D341Med (cell line): ENCODE measurements around the gene CCT3.
"Not testable (repeated sequence)": the region's sequence is repeated elsewhere in the genome, so short reads cannot be mapped to it uniquely, and the experiment has no call there.

ENCODE experiments used
- DNase-seq: peaks from one replicate; pipeline ENCODE4 v3.0.0; 2012; ENCODE audit warnings: low spot score

Gene CCT3

DNA sequence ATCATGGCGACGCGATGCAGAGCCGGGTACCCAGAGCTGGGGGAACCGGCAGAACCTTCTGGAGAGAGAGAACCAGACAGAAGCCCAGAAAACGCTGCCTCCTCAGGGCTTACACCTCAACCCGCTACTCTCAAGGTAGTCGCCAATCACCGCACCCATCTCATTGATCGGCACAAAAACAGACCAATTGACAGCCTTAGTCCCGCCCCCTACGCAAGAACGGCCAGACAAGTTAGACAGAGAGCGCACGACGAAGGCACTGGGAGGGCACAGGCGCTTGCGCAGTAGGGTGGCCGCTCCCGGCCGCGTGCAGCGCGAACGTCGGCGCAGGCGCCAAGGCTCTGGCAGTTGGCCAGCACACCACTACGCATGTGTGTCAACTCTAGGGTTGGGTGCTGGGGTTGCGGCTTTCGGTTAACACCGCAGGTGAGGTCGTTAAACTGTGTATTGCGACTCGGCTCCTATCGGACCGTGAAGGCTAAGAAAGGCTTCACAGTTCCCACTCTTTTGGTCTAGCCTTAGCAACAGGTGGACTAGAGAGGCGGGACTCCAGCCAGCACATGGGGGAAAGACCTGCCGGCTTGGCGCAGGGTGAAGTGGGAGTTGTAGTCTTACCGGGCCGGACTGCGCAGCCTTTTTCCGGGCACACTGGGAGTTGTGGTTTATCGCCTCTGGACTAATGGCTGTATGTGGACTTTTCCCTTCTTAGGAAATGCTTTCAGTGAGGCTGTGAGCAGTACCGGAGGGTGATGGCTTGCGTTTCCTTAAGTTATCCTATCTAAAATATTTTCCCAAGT, at the start of gene CCT3, which contains the start of gene TSACC:
Gene CCT3, minus strand, starts transcription at position 113 of the 797 bp plus-strand sequence. Its CDS starts 108 bp downstream, at position 5.
Gene TSACC, plus strand, starts transcription at position 347 of the 797 bp plus-strand sequence. CDS start 1,232 bp downstream, outside the sequence.
- peak; percentile 99 for DNase-seq

DNA sequence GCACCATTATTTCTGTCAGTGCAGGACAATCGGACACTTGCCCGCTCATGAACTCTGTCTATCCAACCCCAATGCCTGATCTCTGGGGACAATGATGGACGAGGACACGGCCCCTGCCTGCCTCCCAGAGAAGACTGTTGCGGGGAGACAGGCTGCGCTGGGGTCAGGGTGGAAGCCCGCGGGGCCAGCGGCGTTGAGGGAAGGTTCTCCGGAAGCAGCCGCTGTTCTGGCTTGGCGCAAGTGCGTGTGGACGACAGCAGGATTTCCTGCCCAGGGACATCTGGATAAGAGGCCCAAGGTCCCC, 49.7 kb upstream of the CCT3 start:
- DNase-seq, result no peak

DNA sequence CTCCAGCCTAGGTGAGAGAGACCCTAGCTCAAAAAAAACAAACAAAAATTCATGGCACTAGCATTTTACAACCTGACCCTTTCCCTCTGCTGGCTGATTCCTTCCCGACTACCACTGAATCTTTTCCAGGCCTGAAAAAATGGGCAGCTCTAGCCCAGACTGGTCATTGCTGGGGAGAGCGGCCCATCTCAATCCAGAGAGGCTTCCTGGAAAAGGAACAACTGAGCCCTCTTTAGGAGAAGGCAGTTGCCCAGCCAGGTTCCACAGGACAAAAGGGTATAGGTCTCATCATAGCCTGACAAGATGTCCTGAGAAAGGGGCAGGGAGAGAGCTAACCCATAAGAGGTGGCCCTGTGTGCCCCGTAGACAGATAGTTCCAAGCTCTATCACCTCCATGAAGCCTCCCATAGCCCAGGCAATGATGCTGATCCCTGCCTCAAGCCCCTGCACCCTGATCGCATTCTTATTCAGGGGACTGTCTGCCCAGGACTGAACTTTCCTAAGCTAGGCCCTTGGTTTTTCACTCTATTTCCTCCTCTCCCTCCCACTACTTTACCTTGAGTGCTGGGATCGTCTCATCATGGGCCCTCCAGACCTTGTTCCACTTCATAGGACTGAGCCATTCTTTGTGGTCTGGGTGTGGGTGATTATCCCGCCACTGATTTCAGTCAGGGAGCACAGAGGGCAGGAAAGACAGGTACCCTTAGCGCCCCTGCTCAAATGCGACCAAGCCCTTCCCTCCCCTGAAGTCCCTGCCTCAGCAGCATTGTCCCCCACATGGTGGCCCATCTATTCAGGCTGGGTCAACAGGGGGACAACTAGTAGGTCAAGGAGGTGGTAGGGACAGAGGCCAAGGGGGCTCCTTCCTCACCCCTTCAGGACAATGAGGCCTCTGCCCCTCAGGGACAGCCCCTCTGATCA, 49.1 kb upstream of the CCT3 start:
- no peak for DNase-seq

DNA sequence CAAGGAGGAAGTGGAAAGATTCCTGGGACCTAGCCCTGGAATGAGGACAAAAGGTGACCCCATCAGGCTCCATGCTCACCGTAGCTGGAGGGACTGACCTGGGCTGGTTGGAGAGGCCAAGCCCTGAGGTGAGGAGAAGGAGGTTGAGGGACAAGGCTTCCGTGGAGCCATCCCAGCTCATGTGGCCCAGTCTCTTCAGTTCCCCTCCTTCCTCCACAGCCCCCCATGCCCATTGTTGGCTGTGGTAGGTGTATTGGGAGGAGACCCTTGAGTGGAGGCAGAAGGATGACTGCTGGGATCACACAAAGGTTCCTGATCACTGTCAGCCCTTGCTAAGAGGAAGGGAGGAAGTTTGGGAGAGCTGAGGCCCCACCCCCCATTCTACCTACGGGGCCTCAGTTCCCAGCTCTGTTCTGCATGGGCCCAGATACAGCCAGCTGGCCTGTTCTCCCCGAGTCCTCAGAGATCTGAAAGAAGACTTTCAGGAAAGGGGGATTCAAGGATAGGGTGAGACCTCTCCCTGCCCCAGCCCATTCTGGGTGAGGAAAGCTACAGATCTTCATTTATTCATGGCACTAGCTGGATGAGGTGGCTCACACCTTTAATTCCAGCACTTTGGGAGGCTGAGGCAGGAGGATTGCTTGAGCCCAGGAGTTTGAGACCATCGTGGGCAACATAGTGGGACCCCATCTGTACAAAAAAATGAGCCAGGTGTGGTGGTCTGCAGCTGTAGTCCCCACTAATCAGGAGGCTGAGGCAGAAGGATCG, 48.2 kb upstream of the CCT3 start:
- DNase-seq, result no peak

DNA sequence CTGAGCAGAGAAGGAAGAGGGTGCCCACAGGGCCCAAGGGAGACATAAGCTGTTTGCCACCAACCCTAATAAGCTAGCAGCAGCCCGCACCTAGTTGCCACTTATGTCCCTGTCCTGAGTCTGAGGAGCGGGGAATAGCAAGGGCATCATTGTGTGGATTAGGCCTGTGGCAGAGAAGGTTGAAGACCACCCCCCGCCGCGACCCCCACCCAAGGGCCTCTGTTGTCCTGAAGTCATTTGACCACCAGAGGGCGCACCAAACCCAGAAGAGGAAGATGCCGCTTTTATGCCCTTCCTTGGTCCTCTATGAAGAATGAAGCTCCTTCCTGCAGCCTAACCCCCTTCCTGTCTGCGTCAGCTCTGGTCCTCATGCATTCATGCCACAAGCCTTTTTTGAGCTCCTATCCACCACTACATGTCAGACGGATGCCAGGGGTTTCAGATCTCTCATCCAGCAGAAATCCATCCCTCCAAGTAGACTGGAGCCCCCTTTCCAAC, 47.5 kb upstream of the CCT3 start:
- peak; percentile 85 for DNase-seq

DNA sequence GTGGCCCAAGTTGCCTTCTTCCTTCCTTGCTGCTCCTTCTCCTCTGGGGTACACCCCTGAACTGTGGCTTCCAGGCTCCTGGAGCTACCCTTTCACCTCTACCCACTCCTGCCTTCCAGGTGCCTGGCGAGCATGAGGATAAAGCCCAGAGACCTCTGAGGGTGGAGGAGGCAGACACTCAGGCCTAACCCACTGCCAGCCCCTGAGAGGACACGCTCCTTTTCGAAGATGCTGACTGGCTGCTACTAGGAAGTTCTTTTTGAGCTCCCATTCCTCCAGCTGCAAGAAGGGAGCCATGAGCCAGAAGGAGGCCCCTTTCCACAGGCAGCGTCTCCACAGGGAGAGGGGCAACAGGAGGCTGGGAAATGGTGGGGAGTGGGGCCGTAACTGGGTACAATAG, 46.6 kb upstream of the CCT3 start:
- no peak for DNase-seq

DNA sequence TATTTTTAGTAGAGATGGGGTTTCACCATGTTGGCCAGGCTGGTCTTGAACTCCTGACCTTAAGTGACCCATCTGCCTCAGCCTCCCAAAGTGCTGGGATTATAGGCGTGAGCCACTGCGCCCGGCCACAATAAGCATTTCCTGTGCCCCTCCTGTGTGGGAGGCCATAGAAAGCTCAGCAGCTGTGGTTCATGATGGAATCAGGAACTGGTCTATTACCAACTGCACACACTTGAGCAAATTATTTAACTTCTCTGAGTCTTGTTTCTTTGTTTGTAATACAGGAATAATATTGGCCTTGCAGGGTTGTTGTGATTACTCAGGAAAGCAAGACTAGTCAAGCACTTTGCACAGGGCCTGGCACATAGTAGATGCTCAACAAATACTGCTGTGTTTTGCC, 45.9 kb upstream of the CCT3 start:
- DNase-seq, result no peak

DNA sequence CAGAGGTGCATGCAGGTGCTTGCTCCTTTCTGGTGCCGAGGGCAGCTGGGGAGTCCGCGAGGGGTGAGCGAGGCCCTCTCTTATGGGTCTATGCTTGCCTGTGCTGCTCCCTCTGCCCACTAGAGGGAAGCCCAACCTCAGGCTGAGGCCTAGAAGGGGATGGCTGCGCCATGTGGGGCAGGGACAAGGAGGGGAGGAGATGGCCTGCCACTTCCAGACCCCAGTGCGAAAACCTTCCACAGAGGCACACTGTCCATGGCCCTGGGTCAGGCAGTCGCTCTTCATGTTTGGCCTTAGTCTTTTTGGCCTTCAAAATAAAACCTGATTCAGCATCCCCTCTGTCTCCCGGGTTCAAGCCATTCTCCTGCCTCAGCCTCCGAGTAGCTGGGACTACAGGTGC, 44.9 kb upstream of the CCT3 start:
- DNase-seq, result peak; percentile 94

DNA sequence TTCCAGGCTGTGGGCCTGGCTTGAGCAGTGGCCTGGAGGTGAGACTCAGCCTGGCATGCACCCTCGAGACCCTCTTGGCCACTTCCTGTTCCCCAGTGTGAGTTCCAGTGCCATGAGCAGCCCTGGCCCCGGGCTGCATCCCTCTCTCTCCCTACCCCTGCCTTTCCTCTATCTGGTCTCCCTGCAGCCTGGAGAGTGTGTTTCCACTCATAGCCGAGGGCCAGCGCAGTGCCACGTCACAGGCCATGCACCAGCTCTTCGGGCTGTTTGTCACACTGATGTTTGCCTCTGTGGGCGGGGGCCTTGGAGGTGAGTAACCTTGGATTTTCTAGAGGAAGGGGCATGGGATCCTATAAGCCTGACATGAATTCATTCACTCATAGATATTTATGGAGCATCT, 44.5 kb upstream of the CCT3 start:
- no peak for DNase-seq

DNA sequence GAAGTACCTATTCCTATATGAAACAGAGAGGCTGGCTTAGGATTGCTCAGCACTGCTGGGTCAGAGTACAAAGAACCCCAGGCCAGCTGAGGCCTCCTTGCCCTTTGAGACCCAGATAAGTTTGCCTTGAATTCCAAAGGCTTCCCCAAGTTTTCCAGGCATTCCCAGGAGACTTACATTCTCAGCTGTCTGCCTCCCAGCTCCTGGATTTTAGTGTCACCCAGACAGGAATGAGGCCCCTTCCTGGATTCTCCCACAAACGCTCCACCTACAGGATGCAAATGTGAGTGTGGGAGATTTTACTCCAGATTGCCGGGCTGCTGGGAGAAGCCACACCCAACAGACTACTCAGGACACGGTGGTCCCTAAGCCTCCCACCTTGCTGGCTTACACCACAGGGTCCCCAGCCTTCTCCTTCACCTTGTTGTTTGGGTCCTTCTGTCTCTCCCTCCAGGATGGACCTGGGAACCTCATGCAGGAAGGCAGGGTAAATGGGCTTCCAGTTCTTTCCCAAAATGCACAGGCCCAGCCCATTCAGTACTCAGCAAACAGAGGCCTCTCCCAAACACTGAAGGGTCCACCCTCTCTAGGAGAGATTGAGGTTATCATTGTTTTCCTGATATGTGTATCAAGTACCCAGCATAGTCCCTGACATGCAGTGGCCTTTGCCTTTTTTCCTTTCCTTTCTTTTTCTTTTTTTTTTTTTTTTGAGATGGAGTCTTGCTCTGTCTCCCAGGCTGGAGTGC, 41.5 kb upstream of the CCT3 start:
- no peak for DNase-seq

DNA sequence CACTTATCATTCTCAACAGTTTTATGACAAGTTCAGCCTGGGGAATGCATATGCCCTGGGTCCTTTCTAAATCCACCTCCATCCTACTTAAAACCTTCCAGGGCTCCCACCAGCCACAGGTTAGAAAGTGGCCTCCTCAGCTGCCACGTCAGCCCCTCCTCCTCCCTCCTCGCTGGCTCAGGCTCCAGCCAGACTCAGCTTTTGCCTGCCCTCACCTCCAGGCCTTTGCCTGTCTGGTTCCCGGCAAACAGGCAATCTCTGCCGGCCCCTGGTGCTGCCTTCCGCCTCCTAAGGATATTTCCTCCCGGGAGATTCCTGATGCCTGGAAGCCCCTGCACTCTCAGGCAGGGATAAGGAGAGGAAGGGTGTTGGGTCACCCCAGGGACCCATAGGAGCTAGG, 40.5 kb upstream of the CCT3 start:
- DNase-seq, result no peak

DNA sequence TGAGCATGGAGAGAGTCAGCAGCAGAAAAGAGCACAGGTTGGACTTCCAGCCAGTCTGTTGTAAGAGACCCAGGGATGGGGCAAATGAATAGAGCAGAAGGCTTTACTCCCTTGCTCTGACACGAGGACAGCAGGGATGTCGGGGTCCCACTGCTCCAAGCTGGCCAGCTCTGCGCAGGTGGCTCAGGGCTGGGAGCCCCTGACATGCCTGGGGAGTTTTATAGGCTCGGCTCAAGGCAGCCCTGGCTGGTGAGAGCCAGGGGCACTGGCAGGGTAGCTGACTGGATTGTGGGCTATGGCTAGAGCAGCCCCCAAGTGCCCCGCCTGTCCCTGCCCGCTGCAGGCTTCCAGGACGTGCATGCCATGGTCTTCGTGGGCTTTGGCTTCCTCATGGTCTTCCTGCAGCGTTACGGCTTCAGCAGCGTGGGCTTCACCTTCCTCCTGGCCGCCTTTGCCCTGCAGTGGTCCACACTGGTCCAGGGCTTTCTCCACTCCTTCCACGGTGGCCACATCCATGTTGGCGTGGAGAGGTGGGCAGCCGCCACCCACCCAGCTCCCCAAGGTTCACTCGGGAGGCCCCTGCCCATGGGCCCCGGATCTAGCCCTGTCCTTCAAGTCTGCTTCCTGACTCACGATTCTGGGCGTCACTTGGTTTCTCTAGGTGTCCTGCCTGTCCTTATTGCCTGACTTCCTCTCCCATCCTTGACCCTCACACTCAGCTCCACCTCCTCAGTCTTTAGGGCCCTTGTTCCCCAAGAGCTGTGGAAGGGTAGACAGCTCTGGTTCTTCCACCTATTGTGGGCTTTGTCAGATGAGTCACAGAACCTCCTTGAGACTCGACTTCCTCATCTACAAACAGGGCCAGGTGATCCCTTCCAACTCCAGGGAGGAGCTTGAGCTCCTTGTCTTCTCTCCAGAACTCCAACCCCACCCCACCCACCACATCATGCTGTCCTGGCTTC, 39.1 kb upstream of the CCT3 start:
- DNase-seq, result no peak

DNA sequence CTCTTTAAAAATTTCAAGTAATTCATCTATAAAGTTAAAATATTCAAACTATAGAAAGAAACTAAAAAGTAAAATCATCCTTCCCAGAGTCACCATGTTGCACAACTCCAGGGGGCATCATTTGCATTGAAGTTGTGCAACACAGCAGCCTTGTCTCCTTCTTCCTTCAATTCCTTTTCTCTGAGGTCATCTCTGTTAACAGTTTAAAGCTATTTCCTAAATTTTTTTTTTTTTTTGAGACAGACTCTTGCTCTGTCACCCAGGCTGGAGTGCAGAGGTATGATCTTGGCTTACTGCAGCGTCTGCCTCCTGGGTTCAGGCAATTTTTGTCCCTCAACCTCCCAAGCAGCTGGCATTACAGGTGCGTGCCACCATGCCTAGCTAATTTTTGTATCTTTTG, 38.1 kb upstream of the CCT3 start:
- no peak for DNase-seq

DNA sequence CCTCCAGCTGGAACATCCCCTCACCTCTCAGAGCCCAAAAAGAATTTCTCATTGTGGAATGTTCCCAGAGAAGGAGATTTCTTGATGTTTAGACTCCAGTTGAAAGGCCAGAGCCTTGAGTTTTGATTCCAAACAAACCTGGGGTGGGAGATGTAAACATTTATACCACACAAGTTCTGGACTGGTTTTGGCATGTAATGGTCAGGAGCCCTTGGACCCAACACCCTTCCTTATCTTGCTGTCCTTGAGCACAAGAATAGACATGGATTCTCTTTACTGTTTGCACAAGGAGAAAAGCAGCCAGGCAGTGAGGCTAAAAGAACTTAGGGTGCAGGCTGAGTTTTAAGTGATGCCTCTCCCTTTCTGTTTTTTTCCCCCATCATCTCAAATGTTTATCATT, 35.5 kb upstream of the CCT3 start:
- no peak for DNase-seq

DNA sequence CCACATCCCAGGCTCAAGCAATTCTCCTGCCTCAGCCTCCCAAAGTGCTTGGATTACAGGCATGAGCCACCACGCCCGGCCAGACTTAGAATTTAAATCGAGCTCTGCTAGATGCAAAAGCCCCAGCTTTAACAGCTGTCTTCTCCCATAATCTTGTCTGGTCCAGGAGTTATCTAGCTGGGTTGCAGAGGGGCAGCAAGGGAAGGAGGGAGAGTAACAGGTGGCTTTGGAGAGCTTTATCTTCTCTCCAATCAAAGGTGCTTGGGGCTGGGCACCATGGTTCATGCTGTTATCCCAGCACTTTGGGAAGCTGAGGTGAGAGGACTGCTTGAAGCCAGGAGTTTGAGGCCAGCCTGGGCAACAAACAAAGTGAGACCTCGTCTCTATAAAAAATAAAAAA, 34.8 kb upstream of the CCT3 start:
- DNase-seq, result no peak

DNA sequence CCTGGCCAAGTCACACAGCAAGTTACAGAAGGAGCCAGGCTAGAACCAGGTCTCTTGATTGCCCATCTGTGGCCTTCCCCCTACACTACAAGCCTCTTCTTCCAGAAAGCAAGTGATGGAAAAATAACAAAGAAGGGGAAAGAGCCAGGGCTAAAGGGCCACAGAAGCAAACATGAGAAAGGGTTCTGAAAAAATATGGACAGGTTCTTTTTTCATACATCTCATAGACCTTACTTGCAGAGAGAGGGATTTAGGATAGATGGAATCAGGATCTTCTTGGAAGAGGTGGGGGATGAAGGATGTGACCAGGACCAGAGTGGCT, 34.1 kb upstream of the CCT3 start:
- no peak for DNase-seq

DNA sequence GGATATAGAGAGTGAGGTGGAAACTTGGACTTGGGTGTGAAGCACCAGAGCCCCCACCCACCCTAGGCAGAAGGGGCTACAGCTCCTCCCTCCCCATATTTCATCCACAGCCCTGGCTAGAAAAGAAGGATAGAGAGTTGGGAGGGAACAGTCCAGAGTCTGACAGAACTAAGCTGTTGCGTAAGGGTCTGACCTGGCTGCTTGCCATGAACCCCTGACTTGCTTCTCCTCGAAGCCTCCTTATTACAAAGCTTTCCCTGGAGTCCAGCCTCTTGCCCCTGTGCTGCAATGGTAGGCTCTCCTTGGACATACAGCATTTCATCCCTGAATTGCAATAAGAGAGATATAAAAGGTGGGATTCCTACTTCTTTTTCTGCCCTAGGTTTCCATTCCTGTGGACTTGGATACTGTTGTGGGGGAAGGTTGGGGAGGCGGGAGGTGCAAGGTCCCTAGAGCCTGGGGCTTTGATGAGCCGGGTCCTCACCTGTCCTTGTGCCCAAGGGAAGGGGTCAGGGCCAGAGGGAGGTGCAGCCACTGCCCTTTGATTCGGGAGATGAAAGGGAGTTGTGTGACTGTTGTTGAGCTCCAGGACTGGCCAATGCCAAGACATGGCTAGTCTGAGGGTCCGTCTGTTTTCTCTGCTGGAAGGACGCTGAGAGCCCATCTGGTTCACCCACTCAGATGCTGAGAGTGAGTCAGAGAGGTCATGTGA, 33.6 kb upstream of the CCT3 start:
- DNase-seq, result no peak

DNA sequence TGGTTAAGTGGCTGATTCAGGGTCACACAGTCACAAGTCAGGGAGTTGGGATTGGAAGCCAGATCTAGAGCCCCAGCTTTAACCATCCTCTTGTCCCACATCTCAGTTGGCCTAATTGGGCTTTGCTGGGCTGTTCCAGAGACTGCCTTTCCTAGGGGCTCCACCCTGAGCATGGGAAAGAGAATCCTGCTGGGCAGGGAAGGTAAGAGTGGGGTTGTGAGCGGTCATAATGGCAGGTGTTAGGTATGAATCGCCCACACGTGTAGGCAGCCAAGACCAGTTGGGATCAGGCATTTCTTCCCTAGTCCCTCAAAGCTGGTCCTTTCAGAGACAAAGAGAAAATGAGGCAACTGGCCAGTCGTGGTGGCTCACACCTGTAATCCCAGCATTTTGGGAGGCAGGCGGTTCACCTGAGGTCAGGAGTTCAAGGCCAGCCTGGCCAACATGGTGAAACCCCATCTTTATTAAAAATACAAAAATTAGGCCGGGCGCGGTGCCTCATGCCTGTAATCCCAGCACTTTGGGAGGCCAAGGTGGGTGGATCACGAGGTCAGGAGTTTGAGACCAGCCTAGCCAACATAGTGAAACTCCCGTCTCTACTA, 31.7 kb upstream of the CCT3 start:
- DNase-seq, result not testable (repeated sequence)

DNA sequence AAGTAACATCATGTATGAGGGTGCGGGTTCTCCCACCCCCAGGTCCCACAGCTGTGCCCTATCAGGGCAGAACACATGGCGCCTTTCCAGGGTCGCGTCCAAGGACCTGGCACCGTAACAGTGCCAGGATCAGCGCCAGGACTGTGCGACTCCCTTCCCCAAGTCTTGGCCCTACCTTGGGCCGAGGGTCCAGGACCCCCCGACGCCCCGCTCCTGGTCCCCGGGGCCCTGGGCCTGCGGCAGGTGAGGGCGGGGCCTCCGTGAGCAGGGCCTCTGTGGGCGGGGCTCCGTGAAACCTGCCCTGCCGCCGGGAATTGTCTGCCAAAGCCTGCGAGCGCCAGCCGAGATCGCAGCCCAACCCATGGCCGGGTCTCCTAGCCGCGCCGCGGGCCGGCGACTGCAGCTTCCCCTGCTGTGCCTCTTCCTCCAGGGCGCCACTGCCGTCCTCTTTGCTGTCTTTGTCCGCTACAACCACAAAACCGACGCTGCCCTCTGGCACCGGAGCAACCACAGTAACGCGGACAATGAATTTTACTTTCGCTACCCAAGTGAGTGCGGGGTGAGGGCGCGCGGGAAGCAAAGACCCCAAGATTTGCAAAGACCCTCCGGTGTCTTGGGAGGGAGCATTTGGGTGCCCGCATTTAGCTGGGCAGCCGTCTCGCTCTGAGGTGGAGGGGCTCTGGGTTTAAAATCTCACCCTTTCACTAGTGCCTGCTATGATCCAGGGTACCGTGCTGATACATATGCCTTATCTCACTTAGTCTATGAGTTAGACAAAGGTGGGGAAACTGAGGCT, 31.0 kb upstream of the CCT3 start, which contains the start of gene RHBG:
Gene RHBG, plus strand, starts transcription at position 323 of the 796 bp plus-strand sequence. Its CDS starts 39 bp downstream, at position 362.
- DNase-seq, result peak; percentile 46
